ENCODE data around the gene CHD6.

The CHD6 gene

DNA sequence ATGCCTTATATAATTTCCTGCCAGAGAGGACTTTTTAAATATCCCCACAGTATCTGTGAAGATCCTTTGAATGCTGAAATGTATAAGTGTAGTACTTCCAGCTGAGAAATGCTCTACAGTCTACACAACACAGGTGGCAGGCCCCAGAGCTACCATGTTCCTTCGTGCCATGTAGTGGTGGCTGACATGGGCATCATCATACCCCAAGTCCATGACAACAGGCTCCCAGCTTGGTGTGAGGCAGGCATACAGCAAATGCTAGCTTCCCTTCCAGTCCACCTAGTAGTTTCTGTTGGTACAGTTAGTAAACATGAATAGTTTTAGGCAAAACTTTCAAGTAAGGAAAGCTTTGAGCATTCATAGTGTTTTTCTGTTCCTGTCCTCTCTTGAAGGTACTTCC is 190.3 kb downstream of the CHD6 start:
- no peak for DNase-seq (ENCODE audit: low read depth, low spot score)
- ChIA-PET POLR2A (no interaction called here), CTCF (interaction anchor here (1.0 to 16.9 kb wide), 3 partner anchors 11 to 255 kb away, joined by 4 to 172 read pairs (median 21); no protein-coding TSS in a partner anchor)
- TF ChIP-seq, protein P1, sequence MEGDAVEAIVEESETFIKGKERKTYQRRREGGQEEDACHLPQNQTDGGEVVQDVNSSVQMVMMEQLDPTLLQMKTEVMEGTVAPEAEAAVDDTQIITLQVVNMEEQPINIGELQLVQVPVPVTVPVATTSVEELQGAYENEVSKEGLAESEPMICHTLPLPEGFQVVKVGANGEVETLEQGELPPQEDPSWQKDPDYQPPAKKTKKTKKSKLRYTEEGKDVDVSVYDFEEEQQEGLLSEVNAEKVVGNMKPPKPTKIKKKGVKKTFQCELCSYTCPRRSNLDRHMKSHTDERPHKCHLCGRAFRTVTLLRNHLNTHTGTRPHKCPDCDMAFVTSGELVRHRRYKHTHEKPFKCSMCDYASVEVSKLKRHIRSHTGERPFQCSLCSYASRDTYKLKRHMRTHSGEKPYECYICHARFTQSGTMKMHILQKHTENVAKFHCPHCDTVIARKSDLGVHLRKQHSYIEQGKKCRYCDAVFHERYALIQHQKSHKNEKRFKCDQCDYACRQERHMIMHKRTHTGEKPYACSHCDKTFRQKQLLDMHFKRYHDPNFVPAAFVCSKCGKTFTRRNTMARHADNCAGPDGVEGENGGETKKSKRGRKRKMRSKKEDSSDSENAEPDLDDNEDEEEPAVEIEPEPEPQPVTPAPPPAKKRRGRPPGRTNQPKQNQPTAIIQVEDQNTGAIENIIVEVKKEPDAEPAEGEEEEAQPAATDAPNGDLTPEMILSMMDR (IDR thresholded peaks at IDR 0.05; ENCODE audit: insufficient read depth, low read length, missing control alignments): no peak
- H3K4me3 ChIP-seq (ENCODE audit: low read depth, low read length): no peak overlapping the region

DNA sequence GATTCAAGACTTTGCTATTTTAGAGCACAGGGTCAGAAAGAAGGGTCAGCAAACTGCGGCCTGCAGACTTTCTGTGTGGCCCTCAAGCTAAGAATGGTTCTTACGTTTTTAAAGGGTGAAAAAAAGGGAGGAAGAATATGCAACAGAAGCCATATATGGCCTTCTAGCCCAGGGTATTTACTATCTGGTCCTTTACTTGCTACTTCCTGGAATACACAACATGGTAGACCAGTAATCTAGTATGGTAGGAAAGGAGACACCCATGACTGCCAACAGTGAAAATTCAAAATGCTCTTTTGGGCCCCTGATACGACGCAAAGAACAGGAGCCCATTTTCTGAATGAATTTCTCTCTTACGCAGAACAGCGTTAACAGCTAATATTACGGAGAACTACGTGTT is 191.2 kb downstream of the CHD6 start:
- POLR2A ChIA-PET: no interaction called here
- TF ChIP-seq, protein P1 (IDR thresholded peaks at IDR 0.05; ENCODE audit: insufficient read depth, low read length, missing control alignments): no peak
- CTCF ChIA-PET: interaction anchor here (1.0 to 16.9 kb wide), 3 partner anchors 10 to 254 kb away, joined by 4 to 172 read pairs (median 21); no protein-coding TSS in a partner anchor
- no peak for DNase-seq (ENCODE audit: low read depth, low spot score)
- no peak overlapping the region for H3K4me3 ChIP-seq (ENCODE audit: low read depth, low read length)

DNA sequence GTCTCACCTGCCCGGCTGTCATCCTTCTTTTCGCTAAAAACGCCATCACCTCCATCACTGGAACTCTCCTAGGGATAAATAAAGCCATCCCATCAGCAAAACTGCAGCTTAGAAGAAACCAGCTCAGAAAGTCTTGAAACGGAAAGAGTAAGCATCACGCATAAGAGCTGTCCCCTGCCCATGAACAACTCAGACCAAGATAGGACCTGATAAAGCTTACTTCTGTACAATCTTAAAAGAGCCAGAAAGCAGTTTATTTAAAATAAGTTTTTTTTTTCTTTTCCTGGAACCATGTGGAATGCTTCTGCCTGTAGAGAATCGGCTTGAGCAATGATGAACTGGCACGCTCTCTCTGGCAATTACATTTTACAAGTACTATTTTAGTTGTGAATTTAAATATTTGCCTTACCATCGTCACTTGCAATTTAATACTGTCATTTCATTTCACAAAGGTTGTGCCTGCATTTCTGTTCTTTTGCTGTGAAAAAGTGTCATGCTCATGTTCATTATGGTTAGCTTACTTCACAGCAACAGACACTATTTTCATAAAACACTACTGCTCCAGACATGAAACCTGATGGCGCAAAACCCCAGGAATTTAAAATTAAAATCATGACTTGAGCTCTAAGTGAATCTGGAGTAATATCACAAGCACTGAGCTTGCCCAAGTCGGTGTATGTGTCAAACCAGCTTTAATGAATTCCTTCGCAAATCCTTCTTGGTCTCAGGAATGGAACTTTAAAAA is 191.9 kb downstream of the CHD6 start:
- CTCF ChIA-PET: interaction anchor here (4.2 to 16.9 kb wide), 2 partner anchors 9 to 16 kb away, joined by 21 to 172 read pairs; no protein-coding TSS in a partner anchor
- no peak for DNase-seq (ENCODE audit: low read depth, low spot score)
- TF ChIP-seq, protein P1 (IDR thresholded peaks at IDR 0.05; ENCODE audit: insufficient read depth, low read length, missing control alignments): no peak
- POLR2A ChIA-PET: no interaction called here
- H3K4me3 ChIP-seq (ENCODE audit: low read depth, low read length): no peak overlapping the region

DNA sequence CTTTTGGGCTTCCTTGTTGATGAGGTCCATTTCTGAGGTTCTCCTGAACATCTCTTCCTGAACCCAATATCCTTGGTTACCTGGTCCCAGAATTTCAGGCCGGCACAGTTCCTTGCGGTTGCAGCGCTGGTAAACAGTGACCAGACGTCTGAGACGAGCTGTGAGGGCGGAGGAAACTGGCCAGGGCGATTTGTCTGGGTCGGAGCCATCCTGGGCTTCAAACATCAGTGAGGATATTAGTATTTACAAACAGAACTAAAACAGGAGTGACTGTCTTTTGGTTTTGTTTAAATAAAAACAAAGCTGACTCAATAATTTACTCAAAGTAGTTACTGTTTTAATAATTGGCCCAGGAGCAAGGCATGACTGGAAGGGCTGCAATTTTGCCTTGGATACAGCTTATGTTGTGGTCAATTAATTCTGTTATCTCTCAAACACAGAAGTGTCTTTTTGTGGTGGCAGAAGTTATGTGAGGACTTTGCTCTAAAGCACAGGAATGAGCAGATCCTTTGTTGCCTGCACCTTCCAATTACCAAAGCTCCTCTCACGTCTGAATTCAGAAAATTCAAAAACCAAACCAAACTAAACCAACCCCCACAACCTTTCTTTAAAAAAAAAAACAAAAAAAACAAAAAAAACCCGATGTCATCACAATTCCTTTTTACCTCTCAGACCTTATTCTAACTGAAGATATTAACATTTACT is 192.8 kb downstream of the CHD6 start:
- ChIA-PET POLR2A (no interaction called here), CTCF (interaction anchor here (1.1 to 16.9 kb wide), 4 partner anchors 8 to 268 kb away, joined by 3 to 172 read pairs (median 12); no protein-coding TSS in a partner anchor)

DNA sequence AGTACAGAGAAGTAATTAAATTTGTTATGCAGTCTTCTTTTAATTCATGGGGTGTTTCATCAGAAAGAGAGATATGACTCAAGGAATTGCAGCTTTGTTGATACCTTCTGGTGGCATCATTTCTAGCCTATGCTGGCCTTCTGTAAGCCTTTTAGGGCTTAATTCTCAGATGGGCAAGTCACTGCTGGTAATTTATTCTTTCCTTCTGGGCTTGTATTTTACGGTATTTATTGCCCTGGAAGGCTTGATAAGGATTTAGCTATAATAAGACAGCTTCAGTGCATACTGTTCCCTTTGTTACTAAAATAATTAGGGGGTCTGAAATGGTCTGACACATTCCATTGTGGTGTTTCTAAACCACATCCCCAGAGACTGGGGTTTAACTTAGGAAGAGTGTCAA is 193.6 kb downstream of the CHD6 start:
- DNase-seq (ENCODE audit: low read depth, low spot score): no peak

More for the DNA sequence above, 192.8 kb downstream of the CHD6 start:
- DNase-seq (ENCODE audit: low read depth, low spot score): no peak
- TF ChIP-seq, protein P1 (IDR thresholded peaks at IDR 0.05; ENCODE audit: insufficient read depth, low read length, missing control alignments): no peak
- H3K4me3 ChIP-seq (ENCODE audit: low read depth, low read length): no peak overlapping the region

More for the DNA sequence above, 193.6 kb downstream of the CHD6 start:
- CTCF ChIA-PET: interaction anchor here (1.1 to 16.9 kb wide), 4 partner anchors 7 to 268 kb away, joined by 3 to 172 read pairs (median 12); no protein-coding TSS in a partner anchor
- TF ChIP-seq, protein P1 (IDR thresholded peaks at IDR 0.05; ENCODE audit: insufficient read depth, low read length, missing control alignments): no peak
- H3K4me3 ChIP-seq (ENCODE audit: low read depth, low read length): no peak overlapping the region
- POLR2A ChIA-PET: no interaction called here
